Neural crest cell (in vitro differentiated cells): ENCODE measurements around the gene SLC35F1. TPM values are rescaled to one million over a fixed set of nuclear protein-coding genes. Genes with fewer than 3 reads are reported as not detected.
A peak's percentile ranks its signal among the peaks of the same experiment; 100 is the strongest.

ENCODE experiments used
- DNase-seq: peaks from one replicate; pipeline ENCODE4 v3.0.0; 2021; ENCODE audit warnings: low read depth, mixed read lengths, low spot score
- H3K27ac Mint-ChIP-seq: one replicate; pipeline ENCODE4 v1.8.0; 2021; ENCODE audit warnings: mild to moderate bottlenecking, mixed read lengths; ENCODE audit not compliant: unreplicated experiment
- H3K27me3 Mint-ChIP-seq: 2 replicates; pipeline ENCODE4 v1.8.0; 2021; ENCODE audit warnings: low read depth, mild to moderate bottlenecking, mixed read lengths
- H3K36me3 Mint-ChIP-seq: 2 replicates; pipeline ENCODE4 v1.8.0; 2021; ENCODE audit warnings: low read depth, mild to moderate bottlenecking, mixed read lengths
- H3K4me1 Mint-ChIP-seq: 2 replicates; pipeline ENCODE4 v1.8.0; 2021; ENCODE audit warnings: mixed read lengths
- H3K4me3 Mint-ChIP-seq: one replicate; pipeline ENCODE4 v1.8.0; 2021; ENCODE audit warnings: mild to moderate bottlenecking, mixed read lengths
- H3K9me3 Mint-ChIP-seq: 2 replicates; pipeline ENCODE4 v1.8.0; 2021; ENCODE audit warnings: mixed read lengths
- total RNA-seq: library from RNA; stranded (reverse); gene quantifications from 2 replicates; pipeline ENCODE4 v1.2.1, GENCODE V29; 2021
- TF ChIP-seq, protein P1 (sequence below): fragments of 200-600 bp; sonication (generic); conservative IDR thresholded peaks from 2 replicates; pipeline ENCODE4 v1.5.0; 2021; ENCODE audit warnings: antibody characterized with exemption, mild to moderate bottlenecking

Gene SLC35F1
- total RNA-seq, 1 donor from 2014 or later: 41.4 TPM

DNA sequence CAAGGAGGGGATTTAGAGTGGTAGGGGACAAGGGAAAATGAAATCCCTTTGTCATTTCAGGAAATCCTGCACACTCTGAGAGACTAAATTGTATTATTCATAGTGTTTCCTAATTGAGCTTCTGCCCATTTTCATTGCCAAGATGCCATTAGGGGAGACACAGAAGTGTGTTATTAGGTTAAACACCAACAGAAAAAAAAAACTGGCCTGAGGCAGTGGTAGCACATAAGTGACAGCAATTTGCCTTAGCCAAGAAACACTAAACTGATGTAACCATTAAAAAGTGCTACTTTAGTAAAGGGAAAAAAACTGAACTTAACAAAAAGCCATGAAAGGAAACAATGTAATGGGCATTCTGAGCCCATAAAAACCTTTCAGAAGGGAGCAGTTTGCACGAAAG, 370.6 kb downstream of the SLC35F1 start:
- Mint-ChIP-seq H3K27ac (peak overlapping the region; percentile 78), H3K4me1 (peaks cover 31% of the 10 kb centered on the region), H3K36me3 (peaks cover 27% of the 10 kb centered on the region), H3K4me3 (no peak overlapping the region), H3K9me3 (no peaks in the 10 kb centered on the region), H3K27me3 (no peaks in the 10 kb centered on the region)
- TF ChIP-seq, protein P1, sequence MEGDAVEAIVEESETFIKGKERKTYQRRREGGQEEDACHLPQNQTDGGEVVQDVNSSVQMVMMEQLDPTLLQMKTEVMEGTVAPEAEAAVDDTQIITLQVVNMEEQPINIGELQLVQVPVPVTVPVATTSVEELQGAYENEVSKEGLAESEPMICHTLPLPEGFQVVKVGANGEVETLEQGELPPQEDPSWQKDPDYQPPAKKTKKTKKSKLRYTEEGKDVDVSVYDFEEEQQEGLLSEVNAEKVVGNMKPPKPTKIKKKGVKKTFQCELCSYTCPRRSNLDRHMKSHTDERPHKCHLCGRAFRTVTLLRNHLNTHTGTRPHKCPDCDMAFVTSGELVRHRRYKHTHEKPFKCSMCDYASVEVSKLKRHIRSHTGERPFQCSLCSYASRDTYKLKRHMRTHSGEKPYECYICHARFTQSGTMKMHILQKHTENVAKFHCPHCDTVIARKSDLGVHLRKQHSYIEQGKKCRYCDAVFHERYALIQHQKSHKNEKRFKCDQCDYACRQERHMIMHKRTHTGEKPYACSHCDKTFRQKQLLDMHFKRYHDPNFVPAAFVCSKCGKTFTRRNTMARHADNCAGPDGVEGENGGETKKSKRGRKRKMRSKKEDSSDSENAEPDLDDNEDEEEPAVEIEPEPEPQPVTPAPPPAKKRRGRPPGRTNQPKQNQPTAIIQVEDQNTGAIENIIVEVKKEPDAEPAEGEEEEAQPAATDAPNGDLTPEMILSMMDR: no peak
- DNase-seq: no peak

DNA sequence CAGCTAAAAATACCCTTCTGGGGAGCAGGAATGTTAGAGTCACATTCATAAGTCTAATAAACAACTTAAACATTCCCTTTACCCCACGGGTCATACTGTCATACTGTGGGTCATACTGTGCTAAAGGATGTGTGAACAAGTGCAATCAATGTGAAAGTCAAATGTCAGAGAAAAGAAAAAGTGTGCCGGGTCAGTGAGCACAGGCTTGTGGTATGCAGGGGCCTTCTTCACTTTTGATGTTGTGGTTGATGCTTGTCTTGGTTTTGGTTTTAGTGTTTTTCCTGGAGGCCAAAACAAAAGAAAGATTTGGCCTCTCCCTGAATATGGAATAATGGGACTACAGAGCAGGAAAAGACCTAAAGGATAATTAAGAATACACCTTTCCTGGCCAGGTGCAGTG, 373.1 kb downstream of the SLC35F1 start:
- Mint-ChIP-seq H3K9me3 (no peaks in the 10 kb centered on the region), H3K4me1 (peaks cover 33% of the 10 kb centered on the region), H3K36me3 (peaks cover 17% of the 10 kb centered on the region), H3K4me3 (no peak overlapping the region), H3K27me3 (no peaks in the 10 kb centered on the region), H3K27ac (no peak overlapping the region)
- TF ChIP-seq, protein P1: no peak
- DNase-seq: no peak

DNA sequence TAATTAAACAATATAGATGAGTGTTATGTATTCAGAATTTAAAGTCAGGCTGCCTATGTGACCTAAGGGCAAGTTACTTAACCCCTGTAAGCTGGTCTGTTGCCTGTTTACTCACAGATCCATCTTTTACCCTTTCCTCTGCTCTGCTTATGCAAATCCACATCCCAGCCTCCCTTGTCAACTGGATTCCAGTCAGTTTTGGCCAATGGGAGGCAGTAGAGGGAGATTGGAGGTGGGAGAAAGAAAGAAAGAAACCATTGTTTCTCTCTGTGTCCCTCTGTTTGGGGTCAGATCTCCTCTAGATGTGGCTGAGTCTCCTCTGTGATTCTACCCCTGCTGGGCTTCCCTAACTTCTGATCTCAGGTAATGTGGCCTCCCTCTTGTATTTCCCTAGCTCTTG, 374.2 kb downstream of the SLC35F1 start:
- no peak for DNase-seq
- H3K36me3 Mint-ChIP-seq: peaks cover 14% of the 10 kb centered on the region
- no peak overlapping the region for H3K27ac Mint-ChIP-seq
- H3K27me3 Mint-ChIP-seq: no peaks in the 10 kb centered on the region
- TF ChIP-seq, protein P1: no peak
- no peaks in the 10 kb centered on the region for H3K9me3 Mint-ChIP-seq
- H3K4me3 Mint-ChIP-seq: no peak overlapping the region
- H3K4me1 Mint-ChIP-seq: peaks cover 41% of the 10 kb centered on the region

DNA sequence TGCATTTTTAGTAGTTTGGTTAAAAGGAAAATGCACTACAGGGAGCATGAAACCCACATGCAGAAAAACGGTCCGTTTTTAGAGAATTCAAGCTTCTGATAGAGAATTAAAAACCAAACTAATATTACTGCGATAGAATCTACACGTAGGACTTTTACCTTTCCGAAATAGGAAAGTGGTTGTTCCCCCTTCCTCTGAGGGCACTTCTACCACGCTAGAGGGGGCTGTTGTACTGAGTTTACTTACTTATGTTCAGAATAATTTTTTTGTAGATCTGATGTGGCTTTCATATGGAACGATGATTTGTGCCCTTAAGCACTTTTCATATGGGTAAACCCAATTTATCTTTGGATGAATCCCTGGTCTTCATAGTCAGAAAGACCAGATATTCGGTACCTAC, 376.7 kb downstream of the SLC35F1 start:
- no peaks in the 10 kb centered on the region for H3K27me3 Mint-ChIP-seq
- H3K4me3 Mint-ChIP-seq: no peak overlapping the region
- TF ChIP-seq, protein P1: peak; percentile 74
- peak; percentile 21 for DNase-seq
- peaks cover 35% of the 10 kb centered on the region for H3K4me1 Mint-ChIP-seq
- peaks cover 7% of the 10 kb centered on the region for H3K36me3 Mint-ChIP-seq
- H3K27ac Mint-ChIP-seq: no peak overlapping the region
- no peaks in the 10 kb centered on the region for H3K9me3 Mint-ChIP-seq

DNA sequence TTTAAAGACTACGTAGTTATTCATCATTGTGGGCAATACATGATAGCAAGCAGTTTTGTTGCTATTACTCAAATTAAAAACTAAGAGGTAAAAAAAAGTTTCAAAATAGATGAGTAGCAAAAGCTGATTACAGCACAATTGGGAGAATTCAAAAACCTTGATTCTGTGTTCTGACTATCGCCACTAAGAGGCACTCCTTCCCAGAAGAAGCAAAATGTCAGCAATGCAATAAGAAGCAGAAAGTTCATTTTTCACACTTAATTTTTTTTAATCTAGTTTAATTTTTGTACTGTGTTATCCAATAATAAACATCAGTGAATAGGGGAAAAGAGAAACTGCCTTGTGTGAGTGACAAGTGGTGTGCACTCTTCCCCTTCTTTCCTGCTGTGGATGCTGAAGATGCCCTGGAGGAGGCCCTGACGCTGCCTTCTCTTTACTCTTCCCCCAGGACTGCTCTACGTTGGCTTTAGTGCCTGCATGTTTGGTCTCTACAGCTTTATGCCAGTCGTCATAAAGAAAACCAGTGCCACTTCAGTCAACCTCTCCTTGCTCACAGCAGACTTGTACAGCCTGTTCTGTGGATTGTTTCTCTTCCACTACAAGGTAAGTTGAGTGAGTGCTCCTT, 377.8 kb downstream of the SLC35F1 start:
- H3K36me3 Mint-ChIP-seq: peaks cover 3% of the 10 kb centered on the region
- H3K4me1 Mint-ChIP-seq: peaks cover 24% of the 10 kb centered on the region
- TF ChIP-seq, protein P1: peak; percentile 46
- no peak for DNase-seq
- H3K27me3 Mint-ChIP-seq: no peaks in the 10 kb centered on the region
- no peaks in the 10 kb centered on the region for H3K9me3 Mint-ChIP-seq
- H3K4me3 Mint-ChIP-seq: no peak overlapping the region
- H3K27ac Mint-ChIP-seq: no peak overlapping the region
